HG03565 (cell line): ENCODE measurements around the gene BEX3.
A peak's percentile ranks its signal among the peaks of the same experiment; 100 is the strongest.
"Not testable (repeated sequence)": the region's sequence is repeated elsewhere in the genome, so short reads cannot be mapped to it uniquely, and the experiment has no call there.

Source experiments
- ATAC-seq: cut with Tn5 transposase; IDR thresholded peaks from one replicate; pipeline ENCODE4 v1.9.1; 2021; ENCODE audit warnings: mild to moderate bottlenecking, moderate library complexity; ENCODE audit not compliant: unreplicated experiment

The BEX3 gene

DNA sequence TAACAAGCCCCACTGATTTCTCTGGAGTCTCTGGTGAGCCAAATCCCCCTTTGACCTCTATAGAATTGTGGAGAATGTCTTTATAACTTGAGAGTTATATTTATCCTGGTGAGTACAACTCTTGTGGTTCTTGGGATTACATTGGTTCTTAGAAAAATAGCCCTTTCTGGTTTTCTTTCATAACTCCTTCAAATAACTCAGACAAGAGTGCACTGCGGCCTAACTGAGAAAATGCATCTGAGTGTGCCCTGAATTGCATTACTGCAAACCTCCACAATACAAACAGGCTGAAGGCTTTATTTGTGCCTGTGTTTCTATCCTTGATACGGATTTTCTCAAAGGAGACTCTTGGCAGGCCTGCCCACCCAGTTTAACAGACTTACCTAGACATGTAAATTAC lies 2.7 kb downstream of the BEX3 start:
- ATAC-seq = no peak

DNA sequence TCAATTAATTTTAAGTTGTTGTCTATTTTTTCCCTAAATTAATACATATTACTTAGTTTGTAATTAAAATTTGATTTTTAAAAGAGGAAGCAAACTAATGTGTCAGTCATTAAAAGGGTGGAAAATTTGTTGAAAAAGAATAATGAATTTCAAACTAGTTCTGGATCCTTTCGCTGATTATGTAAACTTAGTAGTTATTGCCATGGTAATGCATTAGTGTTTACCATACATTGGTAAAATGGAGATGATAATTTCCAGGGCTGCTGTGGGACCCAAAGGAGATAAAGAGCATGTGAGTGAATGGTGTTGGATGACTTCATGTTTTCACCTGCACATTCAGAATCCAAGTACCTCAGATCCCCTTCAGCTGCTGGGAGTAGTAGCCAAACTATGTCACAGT lies 6.5 kb downstream of the BEX3 start:
- no peak for ATAC-seq

DNA sequence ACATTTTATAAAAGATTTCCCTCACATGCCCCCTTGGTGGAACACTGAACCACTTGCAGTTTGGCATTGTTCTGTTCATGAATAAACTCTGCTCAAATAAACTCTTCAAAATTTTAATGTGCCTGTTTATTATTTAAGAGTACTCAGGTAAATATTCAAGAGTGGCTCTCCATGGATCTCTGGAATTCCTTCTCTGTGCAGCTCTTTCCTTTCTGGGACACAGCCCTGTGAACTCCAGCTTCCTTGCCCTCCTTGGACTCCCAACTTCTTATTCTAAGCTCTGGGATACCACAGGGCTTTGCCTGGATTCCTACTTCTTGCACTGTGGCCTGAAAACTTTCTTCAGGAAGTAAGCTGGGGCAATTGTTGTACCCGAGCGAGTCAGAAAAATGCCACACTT lies 8.3 kb downstream of the BEX3 start:
- ATAC-seq = no peak

DNA sequence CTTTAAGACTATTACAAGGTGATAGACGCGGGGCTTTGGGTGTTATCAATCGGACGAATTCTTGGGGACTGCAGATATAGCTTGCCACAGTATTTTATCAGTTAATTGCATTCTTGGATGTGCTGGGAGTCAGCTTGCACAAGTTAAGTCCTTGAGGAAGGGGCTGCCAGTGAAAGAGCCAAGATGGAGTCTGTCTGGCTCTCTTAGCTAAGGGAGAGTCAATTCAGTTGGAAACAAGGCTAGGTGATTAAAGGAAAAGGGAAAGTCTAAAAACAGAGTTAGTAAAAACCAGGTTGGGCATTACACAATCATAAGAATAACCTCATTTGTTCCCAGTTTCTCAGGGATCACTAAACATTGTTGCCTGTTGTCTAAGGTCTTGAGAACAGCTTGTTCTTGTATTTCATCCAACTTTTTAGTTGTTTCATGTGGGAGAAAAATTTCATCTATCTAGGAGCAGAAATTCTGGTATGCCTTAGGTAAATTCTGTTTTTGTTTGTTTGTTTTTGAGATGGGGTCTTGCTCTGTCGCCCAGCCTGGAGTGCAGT lies 9.0 kb downstream of the BEX3 start:
- ATAC-seq = not testable (repeated sequence)

DNA sequence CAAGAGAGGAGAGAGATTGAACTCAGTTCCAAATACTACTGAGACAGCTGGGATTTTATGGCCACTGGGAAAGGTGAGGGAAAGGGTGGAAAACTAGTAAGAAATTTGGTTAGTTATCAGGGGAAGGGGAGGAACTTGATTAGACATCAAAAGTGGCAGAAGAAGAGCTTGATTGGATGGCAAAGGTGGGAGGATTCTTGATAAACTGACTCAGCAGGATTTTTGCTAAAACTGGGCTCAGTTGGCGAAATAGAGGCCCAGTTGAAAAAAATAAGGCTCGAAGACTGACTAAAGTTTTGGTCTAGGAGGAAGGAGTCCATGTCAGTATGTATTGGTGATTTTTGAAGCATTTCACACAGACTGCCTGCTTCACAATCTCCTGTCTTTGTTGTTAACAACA lies 10.0 kb downstream of the BEX3 start:
- ATAC-seq = no peak

DNA sequence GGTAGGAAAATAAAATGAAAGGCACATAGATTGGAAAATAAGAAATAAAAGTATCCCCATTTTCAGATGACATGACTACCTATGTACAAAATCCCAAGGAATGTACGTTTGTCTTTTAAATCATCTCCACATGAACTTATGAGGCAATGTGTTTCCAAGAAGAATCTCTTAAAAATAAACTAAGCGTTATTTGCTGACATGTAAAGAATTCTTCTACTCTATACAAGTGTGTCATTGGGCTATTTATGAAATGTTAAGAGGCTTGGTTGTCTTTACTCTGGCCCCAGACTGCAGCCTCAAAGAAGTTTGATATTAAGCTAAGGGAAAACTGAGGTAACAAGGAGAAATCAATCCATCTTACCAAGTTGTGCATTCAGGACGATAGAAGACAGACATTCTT lies 17.1 kb downstream of the BEX3 start:
- no peak for ATAC-seq

DNA sequence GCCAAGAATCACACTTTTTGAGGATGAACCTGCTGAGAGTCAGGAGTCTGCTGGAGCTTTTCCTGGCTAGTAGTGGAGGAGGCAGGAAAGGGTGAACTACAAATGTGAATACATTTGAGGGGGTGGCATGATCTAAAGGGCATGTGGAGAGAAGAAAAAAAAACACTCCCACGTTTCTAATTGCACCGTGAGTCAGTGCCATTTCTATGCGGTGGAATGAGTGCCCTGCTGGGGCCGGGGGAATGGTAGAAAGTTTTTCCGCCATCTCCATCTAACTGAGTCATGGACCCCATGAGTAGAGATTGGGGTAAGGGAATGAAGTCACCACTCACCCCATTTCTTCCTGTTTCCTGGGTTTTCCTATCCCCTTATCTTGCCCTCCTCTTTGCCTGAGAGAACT lies 19.8 kb downstream of the BEX3 start:
- no peak for ATAC-seq

DNA sequence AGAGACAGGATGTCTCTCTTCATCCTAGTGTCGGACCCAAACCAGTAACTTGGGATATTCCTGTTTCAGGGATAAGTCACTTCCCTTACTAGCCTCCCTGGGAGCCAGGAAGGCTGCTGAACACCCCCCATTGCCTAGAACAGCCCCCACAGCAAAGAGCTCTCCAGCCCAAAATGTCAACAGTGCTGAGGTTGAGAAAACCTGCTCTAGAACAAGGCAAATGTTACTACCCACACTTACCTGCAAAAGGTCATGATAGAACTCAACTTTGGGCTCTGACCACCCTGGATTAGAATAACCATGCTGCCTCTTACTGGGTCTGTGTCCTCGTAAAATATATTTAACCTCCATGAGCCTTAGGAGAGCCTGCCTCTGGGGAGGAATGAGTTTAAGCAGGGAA lies 20.3 kb downstream of the BEX3 start:
- no peak for ATAC-seq

DNA sequence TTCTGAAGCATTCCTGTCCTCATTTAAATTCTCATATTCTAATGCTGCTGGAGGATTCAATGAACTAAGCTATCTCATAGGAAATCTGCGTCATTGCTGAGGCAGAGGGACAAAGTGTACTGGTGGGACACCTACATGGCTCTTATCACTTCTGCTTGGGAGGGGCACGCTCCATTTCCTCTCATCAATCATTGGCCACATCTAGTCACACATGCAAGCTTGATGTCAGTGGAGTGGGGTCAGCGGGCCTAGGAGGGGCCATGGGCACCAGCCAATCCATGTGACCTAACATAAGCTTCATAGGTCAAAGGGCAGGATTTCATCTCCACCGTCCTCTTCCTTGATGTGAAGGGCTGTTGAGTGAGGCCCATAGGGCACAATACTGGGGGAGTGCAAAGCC lies 21.4 kb downstream of the BEX3 start:
- no peak for ATAC-seq

DNA sequence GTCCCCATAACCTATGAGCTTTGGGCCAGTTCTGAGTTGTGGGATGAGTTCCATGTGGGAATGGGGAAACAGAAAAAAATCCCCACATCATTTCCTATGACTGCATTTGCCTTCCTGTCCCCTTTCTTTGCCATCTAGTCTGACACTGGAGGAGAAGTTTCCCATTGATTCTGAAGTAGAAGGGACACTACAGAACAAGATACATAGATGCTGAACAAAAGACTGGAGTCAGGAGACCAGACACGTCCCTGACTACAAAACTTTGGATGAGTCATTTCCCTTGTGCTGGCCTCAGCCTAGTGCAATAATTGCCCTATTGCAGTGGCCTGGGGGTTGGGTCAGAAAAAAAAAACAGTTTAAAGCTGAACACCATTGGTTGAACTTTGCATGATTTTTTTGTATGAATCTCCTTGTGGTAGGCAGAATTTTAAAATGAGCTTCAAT lies 22.1 kb downstream of the BEX3 start:
- ATAC-seq = no peak

DNA sequence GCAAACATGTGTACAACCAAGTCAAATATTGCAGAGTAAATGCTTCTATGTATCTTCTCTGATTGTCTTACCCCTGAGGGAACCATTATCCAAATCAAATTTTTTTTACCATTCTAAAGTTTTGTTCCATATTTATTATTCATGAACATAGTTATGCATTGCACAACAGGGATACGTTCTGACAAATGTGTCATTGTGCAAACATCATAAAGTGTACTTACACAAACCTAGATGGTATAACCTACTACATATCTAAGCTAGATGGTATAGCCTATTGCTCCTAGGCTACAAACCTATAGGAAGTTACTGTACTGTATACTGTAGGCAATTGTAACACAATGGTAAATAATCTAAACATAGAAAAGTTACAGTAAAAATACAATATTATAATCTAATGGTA lies 23.4 kb downstream of the BEX3 start:
- ATAC-seq = no peak

DNA sequence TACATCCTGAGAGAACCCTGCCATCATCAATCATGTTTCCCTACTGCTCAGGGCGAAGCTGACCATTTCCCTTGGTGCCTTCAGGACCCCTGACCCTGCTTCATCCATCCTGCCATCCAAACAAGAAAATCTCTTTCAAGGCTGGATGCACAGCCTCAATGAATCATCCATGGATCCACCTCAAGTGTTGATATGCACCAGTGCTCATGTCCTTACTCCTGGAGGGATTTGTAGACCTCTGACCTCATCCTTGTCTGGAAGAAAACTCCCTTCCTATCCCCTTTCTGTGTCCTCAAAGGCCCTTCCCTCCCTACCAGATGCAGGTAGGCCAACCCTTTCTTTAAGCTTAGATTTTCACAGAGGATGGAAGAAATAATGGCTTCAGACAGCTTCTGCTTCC lies 24.6 kb downstream of the BEX3 start:
- ATAC-seq = no peak

DNA sequence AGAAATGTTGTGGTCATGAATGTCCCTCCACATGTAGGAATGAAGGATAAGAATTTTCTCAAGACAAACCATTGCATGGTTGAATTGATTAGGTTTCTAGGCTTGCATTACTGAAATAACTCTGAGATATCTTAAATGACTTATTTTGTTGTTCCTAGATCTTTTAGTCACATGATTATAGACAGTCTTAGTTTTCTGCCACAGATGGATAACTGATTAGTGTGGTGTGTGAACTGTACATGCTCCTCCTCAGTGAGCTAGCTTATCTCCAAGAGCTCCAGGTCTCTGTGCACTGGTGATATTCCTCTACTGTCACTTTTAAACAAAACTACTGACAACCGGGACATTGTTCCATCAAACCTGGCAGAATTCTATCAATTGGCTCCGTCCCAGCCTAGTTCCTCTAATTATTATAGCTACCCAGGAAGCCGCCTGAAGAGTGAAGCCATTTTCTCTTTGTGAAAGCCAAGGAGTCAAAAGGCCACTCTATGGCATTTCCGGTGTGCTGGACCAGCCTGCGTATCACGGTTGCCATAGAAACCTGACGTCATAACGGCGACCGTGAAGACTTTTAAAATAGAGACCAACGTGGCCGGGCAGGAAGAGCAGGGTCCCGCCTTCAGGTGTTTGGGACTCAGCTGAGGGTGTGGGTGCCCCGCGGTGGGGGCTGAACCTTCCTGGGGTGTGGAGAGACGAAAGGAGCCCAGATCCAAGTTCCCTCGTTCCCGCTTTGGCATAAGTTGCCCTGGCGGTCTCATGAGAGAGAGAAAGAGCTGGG lies 28.1 kb downstream of the BEX3 start:
- ATAC-seq = peak; percentile 95

DNA sequence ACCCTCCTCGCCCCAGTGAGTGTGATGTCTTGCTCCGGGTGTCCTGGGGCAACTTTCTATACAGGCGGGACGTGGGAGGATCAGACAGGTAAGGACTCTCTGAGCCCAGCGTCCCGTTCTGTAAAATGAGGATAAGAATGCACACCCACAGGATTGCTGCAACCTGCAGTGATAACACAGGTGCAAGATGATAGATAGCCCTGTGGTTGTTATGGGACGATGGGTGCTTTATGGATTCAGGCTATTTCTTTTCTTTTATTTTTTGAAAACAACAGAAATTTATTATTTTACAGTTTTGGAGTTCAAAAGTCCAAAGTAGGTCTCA lies 28.6 kb downstream of the BEX3 start:
- ATAC-seq = no peak

DNA sequence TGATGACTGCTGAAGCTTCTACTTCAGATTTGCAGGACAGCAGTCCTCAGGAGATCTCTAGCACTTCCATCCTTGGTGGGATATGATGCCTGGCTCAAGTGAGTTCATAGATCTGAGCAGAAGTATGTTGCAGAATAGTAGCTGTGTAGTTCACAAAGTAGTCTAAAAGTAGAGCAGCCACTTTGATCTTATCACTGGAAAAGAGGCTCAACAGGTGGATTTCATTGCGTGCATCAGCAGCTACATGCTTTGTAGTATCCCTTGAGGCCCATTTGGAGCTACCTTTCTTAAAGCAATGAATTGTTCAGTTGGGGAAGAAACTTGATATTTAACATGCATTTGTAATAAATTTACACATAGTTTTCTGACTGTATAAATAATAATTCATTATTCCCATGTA lies 29.9 kb downstream of the BEX3 start:
- ATAC-seq = no peak

DNA sequence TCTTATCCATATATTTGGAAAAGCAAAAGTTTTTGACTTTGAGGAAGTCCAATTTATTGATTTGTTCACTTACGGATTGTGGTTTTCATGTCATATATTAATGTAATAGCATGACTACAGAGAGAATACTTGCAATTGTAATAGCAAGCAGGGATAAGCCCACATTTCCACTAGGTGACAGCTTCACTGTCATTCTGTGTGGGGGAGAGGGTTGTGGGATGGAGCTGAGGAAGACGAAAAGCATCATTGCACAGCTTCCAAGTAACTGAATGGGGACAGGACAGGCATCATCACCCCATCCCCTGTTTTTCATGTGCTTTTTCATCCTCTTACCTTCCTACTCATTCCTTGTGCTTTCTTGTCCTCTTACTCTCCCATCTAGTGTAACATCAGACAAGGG lies 31.4 kb downstream of the BEX3 start:
- ATAC-seq = no peak

DNA sequence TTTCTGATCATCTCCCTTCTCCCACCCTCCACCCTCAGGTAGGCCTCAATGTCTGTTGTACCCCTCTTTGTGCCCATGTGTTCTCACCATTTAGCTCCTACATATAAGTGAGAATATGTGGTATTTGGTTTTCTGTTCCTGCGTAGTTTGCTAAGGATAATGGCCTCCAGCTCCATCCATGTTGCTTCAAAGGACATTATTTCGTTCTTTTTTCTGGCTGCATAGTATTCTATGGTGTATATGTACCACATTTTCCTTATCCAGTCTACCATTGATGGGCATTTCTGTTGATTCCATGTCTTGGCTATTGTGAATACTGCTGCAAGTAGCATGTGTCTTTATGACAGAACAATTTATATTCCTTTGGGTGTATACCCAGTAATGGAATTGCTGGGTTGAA lies 35.4 kb downstream of the BEX3 start:
- not testable (repeated sequence) for ATAC-seq

DNA sequence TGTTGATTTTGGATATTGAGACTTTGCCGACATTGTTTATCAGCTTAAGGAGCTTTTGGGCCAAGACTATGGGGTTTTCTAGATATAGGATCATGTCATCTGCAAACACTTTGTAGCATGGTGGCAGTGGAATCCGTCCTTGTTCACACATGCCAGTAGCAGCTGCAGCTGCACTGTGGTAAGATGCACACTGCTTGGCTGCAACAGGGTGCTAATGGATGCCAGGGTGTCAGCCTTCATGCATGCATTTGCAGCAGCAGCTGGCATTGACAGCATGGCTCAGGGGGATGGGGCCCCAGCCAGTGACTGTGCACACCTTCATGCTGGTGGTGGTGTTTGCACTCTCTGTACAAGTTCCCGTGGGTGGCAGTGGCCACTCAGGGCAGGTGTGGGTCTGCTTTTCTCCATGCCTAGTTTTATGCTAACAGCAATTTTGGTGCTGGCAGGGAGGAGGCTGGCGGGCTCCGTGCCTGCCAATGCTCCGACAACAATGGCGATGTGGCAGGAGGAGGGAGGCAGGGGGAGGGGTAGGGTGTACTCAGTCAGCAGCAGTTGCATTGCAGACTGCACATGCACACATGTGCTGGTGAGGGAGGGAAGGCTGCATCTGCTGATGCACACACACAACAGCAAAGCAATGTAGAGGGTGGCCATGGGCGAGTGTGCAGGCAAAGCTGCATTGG lies 37.5 kb downstream of the BEX3 start:
- ATAC-seq = no peak

DNA sequence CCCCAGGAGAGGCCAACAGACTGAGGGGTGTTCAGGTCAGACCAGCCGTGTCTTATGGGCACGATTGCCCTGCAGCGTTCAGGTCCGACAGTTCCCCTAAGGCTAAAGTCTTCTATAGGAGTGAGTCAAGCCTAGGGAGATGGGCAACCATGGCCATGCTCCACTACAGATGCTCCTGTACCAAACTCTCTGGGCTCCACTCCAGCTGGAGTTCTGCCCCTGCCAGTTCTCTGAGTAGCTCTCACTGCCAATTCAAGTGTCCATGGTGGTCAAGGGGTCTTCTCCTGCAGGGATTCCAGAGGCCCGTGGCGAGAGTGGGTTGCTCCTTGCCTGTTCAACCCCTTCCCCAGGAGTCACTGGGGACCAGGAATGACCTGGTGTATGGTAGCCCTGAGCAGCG lies 38.2 kb downstream of the BEX3 start:
- ATAC-seq = no peak

DNA sequence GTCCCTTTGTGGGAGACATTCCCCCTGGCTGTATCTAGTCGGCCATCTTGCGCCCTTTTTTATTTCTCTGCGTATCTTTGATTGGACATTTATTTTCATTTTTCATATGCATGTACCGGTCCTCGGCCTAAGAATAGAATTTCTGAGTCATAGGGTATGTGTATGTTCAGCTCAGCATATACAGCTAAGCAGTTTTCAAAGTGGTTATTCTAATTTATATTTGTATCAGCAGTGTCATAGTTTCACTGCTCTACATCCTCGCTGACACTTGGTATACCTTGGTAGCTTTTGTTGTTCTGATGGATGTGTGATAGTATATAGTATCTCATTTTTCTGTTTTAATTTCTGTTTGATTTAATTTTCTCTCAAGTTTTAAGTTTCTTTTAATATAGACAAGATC lies 38.7 kb downstream of the BEX3 start:
- no peak for ATAC-seq

DNA sequence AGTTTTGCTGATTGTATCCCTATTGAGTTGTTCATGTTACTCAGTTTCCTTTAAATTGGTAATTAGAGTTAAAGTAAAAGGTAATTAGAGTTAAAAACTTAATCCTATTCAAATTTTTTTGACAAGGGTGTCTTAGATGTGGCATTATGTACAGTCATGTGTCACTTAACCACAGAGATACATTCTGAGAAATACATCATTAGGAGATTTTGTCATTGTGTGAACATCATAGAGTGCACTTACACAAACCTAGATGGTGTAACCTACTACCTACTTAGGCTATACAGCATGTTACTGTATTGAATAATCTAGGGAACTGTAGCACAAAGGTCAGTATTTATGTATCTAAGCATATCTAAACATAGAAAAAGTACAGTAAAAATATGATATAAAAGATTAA lies 39.2 kb downstream of the BEX3 start:
- ATAC-seq = no peak

DNA sequence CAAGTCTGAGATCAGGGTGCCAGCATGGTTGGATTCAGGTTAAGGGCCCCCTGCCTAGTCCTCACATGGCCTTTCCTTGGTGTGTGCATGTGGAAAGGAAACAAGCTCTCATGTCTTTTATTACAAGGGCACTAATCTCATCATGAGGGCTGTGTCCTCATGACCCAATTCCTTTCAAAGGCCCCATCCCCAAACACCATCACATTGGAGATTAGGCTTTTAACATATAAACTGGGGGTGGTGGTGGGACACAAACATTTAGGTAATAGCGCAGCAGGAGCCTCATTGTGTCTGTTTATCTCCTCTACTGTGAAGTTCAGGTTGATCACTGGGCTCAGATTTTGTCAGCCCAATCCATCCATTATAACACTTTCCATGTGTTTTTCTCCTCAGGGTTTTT lies 41.0 kb downstream of the BEX3 start:
- no peak for ATAC-seq

DNA sequence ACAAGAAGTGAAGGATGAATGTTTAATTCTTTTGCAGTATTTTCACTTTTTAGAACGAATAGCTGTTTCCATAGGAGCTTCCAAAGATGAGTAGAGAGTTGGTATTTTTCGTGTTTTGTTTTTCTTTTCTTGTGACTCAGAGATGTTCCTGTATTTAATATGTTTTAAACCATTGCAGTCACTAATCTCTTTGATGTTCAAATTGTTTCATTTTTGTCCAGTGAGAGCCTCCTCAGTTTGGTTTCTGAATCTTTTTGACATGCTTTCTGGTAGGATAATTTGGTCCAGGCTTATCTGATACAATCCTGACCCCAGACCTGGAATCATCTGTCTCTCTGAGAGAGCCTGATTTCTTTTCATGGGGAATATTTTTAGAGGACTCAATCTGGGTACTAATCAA lies 41.6 kb downstream of the BEX3 start:
- ATAC-seq = no peak
